DND-41 (cell line): ENCODE data around the gene PAN3.

Experiments
- ATAC-seq: fragments of 200-7000 bp; cut with Tn5 transposase; 3 replicates; pipeline ENCODE4 v1.9.1; 2021; ENCODE audit warnings: low read depth; ENCODE audit not compliant: insufficient read depth
- DNase-seq: peaks from one replicate; pipeline ENCODE4 v3.0.0-alpha.2; 2020
- H2AFZ ChIP-seq: 2 replicates; pipeline ENCODE4 v1.6.0; 2012; ENCODE audit warnings: low read depth, low read length
- H3K27ac ChIP-seq: 2 replicates; pipeline ENCODE4 v1.5.1; 2012; ENCODE audit warnings: low read length, inconsistent platforms
- H3K27me3 ChIP-seq: fragments of 200-600 bp; sonication (generic); 2 replicates; pipeline ENCODE4 v1.6.0; 2012; ENCODE audit warnings: low read length, mild to moderate bottlenecking, inconsistent platforms; ENCODE audit not compliant: insufficient read depth, poor library complexity
- H3K36me3 ChIP-seq: 2 replicates; pipeline ENCODE4 v1.5.1; 2012; ENCODE audit warnings: low read length, inconsistent platforms; ENCODE audit not compliant: insufficient read depth
- H3K4me1 ChIP-seq: 2 replicates; pipeline ENCODE4 v1.5.1; 2012; ENCODE audit warnings: mild to moderate bottlenecking, low read length; ENCODE audit not compliant: insufficient read depth
- H3K4me2 ChIP-seq: 2 replicates; pipeline ENCODE4 v1.6.0; 2012; ENCODE audit warnings: mild to moderate bottlenecking, moderate library complexity, low read length, inconsistent platforms; ENCODE audit not compliant: insufficient read depth
- H3K4me3 ChIP-seq, 2 experiments: fragments of 200-600 bp in 1 of 2; shearing (Covaris generic) in 1 of 2; 2 replicates each; pipeline ENCODE4 v1.5.1; 2012 to 2016; ENCODE audit warnings: inconsistent platforms in 2 of 2, low read length in 2 of 2, mild to moderate bottlenecking in 2 of 2, low read depth in 1 of 2, moderate library complexity in 1 of 2
- H3K79me2 ChIP-seq: 2 replicates; pipeline ENCODE4 v1.6.0; 2012; ENCODE audit warnings: low read length, inconsistent platforms; ENCODE audit not compliant: insufficient read depth
- H3K9ac ChIP-seq: 2 replicates; pipeline ENCODE4 v1.6.0; 2012; ENCODE audit warnings: low read depth, mild to moderate bottlenecking, inconsistent platforms, low read length, moderate library complexity
- H3K9me3 ChIP-seq: 2 replicates; pipeline ENCODE4 v1.5.1; 2012; ENCODE audit warnings: low read length, moderate library complexity, mild to moderate bottlenecking, inconsistent platforms; ENCODE audit not compliant: insufficient read depth, severe bottlenecking
- H4K20me1 ChIP-seq: 2 replicates; pipeline ENCODE4 v1.6.0; 2012; ENCODE audit warnings: low read length; ENCODE audit not compliant: insufficient read depth
- EZH2 ChIP-seq: IDR thresholded peaks from 3 replicates; pipeline ENCODE4 v1.6.1; 2012; ENCODE audit warnings: borderline replicate concordance, low read depth, mild to moderate bottlenecking, moderate library complexity, low read length, inconsistent platforms; ENCODE audit not compliant: severe bottlenecking
- TF ChIP-seq, protein P1 (sequence below): IDR thresholded peaks from 2 replicates; pipeline ENCODE4 v1.5.1; 2012; ENCODE audit warnings: borderline replicate concordance, low read length, moderate library complexity, mild to moderate bottlenecking; ENCODE audit not compliant: poor library complexity, severe bottlenecking; ENCODE audit errors: extremely low read depth

Gene PAN3

DNA sequence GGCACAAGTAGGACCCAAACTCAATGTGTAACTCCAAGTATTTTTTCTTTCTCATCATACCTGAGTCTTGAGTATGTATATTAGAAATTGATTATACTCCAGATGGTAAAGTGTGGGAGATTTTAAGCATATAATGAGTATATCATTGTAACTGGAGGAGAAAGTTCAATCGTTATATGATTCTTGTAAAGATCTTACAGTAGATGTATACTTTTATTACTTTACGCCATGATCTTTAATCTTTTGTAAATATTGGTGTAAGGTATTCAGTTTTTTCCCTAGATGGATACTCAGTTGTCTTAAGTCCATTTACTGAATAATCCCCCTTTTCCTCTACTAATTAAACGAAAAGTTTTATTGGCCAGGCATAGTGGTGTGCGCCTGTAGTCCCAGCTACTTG is 25.2 kb downstream of the PAN3 start:
- Histone ChIP-seq H3K79me2 (peaks cover 100% of the 10 kb centered on the region), H3K27ac (no peak overlapping the region), H4K20me1 (peaks cover 88% of the 10 kb centered on the region), H3K4me3 (no peak overlapping the region), H3K9me3 (no peaks in the 10 kb centered on the region), H3K9ac (no peak overlapping the region), H3K4me2 (no peak overlapping the region), H2AFZ (no peak overlapping the region), H3K4me1 (peaks cover 5% of the 10 kb centered on the region; the same call in 1 of the 2 replicates), H3K27me3 (no peaks in the 10 kb centered on the region), H3K36me3 (peaks cover 2% of the 10 kb centered on the region; the same call in 1 of the 2 replicates)
- TF ChIP-seq, protein P1, sequence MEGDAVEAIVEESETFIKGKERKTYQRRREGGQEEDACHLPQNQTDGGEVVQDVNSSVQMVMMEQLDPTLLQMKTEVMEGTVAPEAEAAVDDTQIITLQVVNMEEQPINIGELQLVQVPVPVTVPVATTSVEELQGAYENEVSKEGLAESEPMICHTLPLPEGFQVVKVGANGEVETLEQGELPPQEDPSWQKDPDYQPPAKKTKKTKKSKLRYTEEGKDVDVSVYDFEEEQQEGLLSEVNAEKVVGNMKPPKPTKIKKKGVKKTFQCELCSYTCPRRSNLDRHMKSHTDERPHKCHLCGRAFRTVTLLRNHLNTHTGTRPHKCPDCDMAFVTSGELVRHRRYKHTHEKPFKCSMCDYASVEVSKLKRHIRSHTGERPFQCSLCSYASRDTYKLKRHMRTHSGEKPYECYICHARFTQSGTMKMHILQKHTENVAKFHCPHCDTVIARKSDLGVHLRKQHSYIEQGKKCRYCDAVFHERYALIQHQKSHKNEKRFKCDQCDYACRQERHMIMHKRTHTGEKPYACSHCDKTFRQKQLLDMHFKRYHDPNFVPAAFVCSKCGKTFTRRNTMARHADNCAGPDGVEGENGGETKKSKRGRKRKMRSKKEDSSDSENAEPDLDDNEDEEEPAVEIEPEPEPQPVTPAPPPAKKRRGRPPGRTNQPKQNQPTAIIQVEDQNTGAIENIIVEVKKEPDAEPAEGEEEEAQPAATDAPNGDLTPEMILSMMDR, result no peak
- no peak for TF ChIP-seq EZH2
- ATAC-seq (no peak), DNase-seq (no peak)

DNA sequence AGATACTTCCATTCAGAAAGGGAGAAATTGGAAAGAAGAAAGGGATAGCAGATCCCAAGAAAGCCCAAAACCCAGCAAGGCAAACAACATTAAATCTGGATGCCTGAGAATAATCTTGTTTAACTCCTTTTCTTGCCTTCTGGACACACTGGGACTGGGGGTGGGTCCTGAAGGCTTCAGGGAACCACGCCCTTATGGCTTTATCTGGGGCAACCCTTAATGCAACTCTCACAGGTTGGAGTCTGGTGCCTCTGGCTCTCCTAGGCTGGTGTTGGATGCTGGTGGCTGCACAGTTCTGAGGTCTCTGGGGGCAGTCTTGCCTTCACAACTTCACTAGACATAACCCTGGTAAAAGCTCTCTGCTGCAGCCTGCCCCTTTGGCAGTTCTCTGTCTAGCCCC is 27.9 kb downstream of the PAN3 start:
- ATAC-seq (peak; percentile 19; the same call in 1 of the 3 replicates), DNase-seq (no peak)
- Histone ChIP-seq H3K9ac (no peak overlapping the region), H3K4me1 (peaks cover 3% of the 10 kb centered on the region; the same call in 1 of the 2 replicates), H3K27ac (no peak overlapping the region), H4K20me1 (peaks cover 83% of the 10 kb centered on the region), H3K9me3 (no peaks in the 10 kb centered on the region), H3K4me3 (no peak overlapping the region), H3K36me3 (peaks cover 1% of the 10 kb centered on the region; the same call in 1 of the 2 replicates), H3K4me2 (no peak overlapping the region), H2AFZ (no peak overlapping the region), H3K27me3 (no peaks in the 10 kb centered on the region), H3K79me2 (peaks cover 100% of the 10 kb centered on the region)
- TF ChIP-seq, protein P1, result no peak
- no peak for TF ChIP-seq EZH2

DNA sequence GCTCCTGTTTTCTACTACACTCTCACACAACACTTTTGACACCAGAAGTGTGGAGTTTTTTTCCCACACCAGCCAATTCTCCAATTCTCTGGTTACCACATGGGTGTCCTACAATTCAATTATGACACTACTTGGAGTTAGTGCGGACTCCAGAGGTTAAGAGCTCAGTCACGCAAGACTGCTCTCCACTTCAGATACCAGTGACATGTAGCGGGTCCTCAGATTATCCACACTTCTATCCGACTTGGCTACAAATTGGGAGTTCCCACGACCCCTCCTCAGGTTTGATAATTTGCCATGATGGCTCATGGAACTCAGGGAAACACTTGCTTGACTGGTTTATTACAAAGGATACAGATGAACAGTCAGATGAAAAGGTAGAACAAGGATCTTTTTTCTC is 32.9 kb downstream of the PAN3 start:
- no peak overlapping the region for H3K4me3 ChIP-seq
- H3K9me3 ChIP-seq, result no peaks in the 10 kb centered on the region
- H4K20me1 ChIP-seq, result peaks cover 65% of the 10 kb centered on the region
- H3K79me2 ChIP-seq, result peaks cover 98% of the 10 kb centered on the region
- no peak overlapping the region for H3K27ac ChIP-seq
- no peaks in the 10 kb centered on the region for H3K4me1 ChIP-seq
- no peaks in the 10 kb centered on the region for H3K27me3 ChIP-seq
- H3K4me2 ChIP-seq, result no peak overlapping the region
- no peak for DNase-seq
- no peak for ATAC-seq
- no peak for TF ChIP-seq EZH2
- TF ChIP-seq, protein P1, result no peak
- H3K36me3 ChIP-seq, result peaks cover 21% of the 10 kb centered on the region
- H2AFZ ChIP-seq, result no peak overlapping the region
- H3K9ac ChIP-seq, result no peak overlapping the region

DNA sequence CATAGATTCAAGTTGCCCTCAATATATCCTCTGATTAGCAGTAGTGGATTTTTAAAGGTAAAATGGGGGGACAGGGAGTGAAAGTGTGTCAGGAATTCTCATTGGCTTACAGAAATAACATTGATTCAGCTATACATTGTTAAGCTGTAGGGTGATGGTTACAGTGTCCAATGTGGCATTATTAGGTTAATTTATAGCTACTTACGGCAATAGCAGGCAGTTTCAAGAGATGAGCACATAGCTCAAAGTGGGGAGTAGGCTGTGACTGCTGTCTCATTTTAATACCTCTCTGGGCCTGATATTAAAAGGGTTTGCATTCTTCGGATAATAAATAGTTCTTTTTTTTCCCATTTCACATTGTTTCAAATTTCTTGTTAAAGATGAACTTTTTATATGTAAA is 34.6 kb downstream of the PAN3 start:
- TF ChIP-seq, protein P1, result no peak
- no peak for TF ChIP-seq EZH2

More for the DNA sequence above, 34.6 kb downstream of the PAN3 start:
- no peaks in the 10 kb centered on the region for H3K4me1 ChIP-seq
- H3K4me2 ChIP-seq, result no peak overlapping the region
- DNase-seq (no peak), ATAC-seq (no peak)
- no peaks in the 10 kb centered on the region for H3K27me3 ChIP-seq
- peaks cover 50% of the 10 kb centered on the region for H4K20me1 ChIP-seq
- no peaks in the 10 kb centered on the region for H3K9me3 ChIP-seq
- peaks cover 86% of the 10 kb centered on the region for H3K79me2 ChIP-seq
- H3K36me3 ChIP-seq, result peaks cover 34% of the 10 kb centered on the region
- H3K9ac ChIP-seq, result no peak overlapping the region
- H3K27ac ChIP-seq, result no peak overlapping the region
- H2AFZ ChIP-seq, result no peak overlapping the region
- H3K4me3 ChIP-seq, result no peak overlapping the region
